ENCODE measurements around the gene FUT6.
"Not testable (repeated sequence)": the region's sequence is repeated elsewhere in the genome, so short reads cannot be mapped to it uniquely, and the experiment has no call there.

The FUT6 gene, protein sequence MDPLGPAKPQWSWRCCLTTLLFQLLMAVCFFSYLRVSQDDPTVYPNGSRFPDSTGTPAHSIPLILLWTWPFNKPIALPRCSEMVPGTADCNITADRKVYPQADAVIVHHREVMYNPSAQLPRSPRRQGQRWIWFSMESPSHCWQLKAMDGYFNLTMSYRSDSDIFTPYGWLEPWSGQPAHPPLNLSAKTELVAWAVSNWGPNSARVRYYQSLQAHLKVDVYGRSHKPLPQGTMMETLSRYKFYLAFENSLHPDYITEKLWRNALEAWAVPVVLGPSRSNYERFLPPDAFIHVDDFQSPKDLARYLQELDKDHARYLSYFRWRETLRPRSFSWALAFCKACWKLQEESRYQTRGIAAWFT

GRCh38 chr19:5839065-5840017, at the start of gene FUT6:
Gene FUT6, minus strand, starts transcription at chr19:5839702. Its CDS starts 7,135 bp downstream, at chr19:5832567.
- no peak for DNase-seq (ENCODE audit: low read depth, low spot score)
- TF ChIP-seq, protein P1, sequence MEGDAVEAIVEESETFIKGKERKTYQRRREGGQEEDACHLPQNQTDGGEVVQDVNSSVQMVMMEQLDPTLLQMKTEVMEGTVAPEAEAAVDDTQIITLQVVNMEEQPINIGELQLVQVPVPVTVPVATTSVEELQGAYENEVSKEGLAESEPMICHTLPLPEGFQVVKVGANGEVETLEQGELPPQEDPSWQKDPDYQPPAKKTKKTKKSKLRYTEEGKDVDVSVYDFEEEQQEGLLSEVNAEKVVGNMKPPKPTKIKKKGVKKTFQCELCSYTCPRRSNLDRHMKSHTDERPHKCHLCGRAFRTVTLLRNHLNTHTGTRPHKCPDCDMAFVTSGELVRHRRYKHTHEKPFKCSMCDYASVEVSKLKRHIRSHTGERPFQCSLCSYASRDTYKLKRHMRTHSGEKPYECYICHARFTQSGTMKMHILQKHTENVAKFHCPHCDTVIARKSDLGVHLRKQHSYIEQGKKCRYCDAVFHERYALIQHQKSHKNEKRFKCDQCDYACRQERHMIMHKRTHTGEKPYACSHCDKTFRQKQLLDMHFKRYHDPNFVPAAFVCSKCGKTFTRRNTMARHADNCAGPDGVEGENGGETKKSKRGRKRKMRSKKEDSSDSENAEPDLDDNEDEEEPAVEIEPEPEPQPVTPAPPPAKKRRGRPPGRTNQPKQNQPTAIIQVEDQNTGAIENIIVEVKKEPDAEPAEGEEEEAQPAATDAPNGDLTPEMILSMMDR (IDR thresholded peaks at IDR 0.05; ENCODE audit: insufficient read depth, low read length, missing control alignments) = no peak
- CTCF ChIA-PET = no interaction called here
- H3K4me3 ChIP-seq (ENCODE audit: low read depth, low read length) = no peak within 1 kb of the TSS
- POLR2A ChIA-PET = interaction anchor here (1.0 kb wide), 1 partner anchor 12 kb away, joined by 4 read pairs; no protein-coding TSS in a partner anchor

DNA sequence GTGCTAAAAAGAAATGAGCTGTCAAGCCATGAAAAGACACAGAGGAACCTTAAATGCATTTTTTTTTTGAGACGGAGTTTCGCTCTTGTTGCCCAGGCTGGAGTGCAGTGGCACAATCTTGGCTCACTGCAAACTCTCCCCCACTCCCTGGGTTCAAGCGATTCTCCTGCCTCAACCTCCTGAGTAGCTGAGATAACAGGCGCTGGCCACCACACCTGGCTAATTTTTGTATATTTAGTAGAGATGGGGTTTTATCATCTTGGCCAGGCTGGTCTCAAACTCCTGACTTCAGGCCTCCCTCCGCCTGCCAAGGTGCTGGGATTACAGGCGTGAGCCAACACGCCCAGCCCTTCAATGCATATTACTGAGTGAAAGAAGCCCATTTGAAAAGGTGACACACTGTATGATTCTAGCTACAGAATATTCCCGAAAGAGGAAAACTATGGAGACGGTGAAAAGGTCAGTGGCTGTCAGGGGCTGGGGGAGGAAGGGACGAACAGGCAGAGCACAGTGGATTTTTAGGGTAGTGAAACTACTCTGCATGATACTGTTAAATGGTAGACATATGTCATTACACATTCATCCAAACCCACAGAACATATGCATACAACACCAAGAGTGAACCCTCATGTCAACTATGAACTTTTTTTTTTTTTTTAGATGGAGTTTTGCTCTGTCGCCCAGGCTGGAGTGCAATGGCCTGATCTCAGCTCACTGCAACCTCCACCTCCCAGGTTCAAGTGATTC, 44.7 kb upstream of the FUT6 start:
- not testable (repeated sequence) for DNase-seq (ENCODE audit: low read depth, low spot score); H3K4me3 ChIP-seq (ENCODE audit: low read depth, low read length)
- ChIA-PET CTCF (interaction anchor here (1.9 to 7.5 kb wide), 2 partner anchors 9 to 80 kb away, joined by 7 to 38 read pairs; partner anchors contain the start of gene NRTN), POLR2A (interaction anchor here (0.6 kb wide), 1 partner anchor 102 kb away, joined by 3 read pairs; no protein-coding TSS in a partner anchor)

DNA sequence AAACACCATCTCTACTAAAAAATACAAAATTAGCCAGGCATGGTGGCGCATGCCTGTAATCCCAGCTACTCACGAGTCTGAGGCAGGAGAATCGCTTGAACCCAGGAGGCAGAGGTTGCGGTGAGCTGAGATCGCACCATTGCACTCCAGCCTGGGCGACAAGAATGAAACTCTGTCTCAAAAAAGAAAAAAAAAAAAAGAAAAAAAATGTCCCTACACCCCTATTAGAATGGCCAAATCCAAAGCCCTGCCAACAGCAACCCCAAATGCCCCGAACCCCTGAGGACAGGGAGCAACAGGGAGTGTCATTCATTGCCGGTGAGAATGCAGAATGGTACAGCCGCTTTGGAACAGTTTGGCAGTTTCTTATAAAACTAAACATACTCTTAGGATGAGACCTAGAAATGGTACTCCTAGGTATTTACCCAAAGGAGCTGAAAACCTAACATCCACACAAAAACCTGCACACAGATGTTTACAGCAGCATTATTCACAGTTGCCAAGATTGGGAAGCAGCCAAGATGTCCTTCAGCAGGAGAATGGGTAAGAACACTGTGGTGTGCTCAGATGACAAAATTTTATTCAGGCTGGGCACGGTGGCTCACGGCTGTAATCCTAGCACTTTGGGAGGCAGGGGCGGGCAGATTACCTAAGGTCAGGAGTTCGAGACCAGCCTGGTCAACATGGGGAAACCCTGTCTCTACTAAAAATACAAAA, 43.8 kb upstream of the FUT6 start:
- not testable (repeated sequence) for DNase-seq (ENCODE audit: low read depth, low spot score); H3K4me3 ChIP-seq (ENCODE audit: low read depth, low read length)
- CTCF ChIA-PET = interaction anchor here (1.4 to 7.5 kb wide), 3 partner anchors 8 to 79 kb away, joined by 5 to 38 read pairs (median 7); partner anchors contain the start of gene NRTN
- POLR2A ChIA-PET = interaction anchor here (0.6 kb wide), 1 partner anchor 101 kb away, joined by 3 read pairs; no protein-coding TSS in a partner anchor

DNA sequence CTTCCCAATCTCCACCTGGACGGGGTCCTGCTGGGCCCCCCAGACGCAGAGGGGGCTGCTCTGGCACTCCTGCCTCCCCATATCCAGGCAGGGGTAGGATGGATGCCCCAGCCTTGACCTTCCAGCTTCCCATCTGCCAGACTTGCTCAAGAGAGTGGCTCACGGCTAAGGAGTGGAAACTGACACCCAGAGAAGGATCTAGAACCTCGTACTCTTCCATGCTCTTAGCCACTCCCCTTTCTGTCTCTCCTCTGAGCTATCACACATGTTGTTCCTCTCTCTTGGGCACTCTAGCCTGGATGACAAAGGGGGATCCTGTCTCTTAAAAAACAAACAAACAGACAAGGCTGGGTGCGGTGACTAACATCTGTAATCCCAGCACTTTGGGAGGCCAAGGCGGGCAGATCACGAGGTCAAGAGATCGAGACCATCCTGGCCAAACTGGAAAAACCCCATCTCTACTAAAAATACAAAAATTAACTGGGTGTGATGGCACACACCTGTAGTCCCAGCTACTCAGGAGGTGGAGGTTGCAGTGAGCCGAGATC, 43.0 kb upstream of the FUT6 start:
- CTCF ChIA-PET = interaction anchor here (1.3 to 7.5 kb wide), 4 partner anchors 9 to 78 kb away, joined by 3 to 38 read pairs (median 6); partner anchors contain the start of gene NRTN
- no peak for DNase-seq (ENCODE audit: low read depth, low spot score)
- TF ChIP-seq, protein P1 (IDR thresholded peaks at IDR 0.05; ENCODE audit: insufficient read depth, low read length, missing control alignments) = no peak
- no peak overlapping the region for H3K4me3 ChIP-seq (ENCODE audit: low read depth, low read length)
- POLR2A ChIA-PET = no interaction called here

GRCh38 chr19:5881543-5882299, 42.2 kb upstream of the FUT6 start:
- DNase-seq (ENCODE audit: low read depth, low spot score) = no peak
- ChIA-PET CTCF (interaction anchor here (1.3 to 7.5 kb wide), 3 partner anchors 10 to 78 kb away, joined by 3 to 38 read pairs (median 5); partner anchors contain the start of gene NRTN), POLR2A (no interaction called here)
- H3K4me3 ChIP-seq (ENCODE audit: low read depth, low read length) = no peak overlapping the region
- TF ChIP-seq, protein P1 (IDR thresholded peaks at IDR 0.05; ENCODE audit: insufficient read depth, low read length, missing control alignments) = no peak

GRCh38 chr19:5880604-5881078, 41.1 kb upstream of the FUT6 start:
- DNase-seq (ENCODE audit: low read depth, low spot score) = peak; percentile 54
- ChIA-PET POLR2A (no interaction called here), CTCF (interaction anchor here (2.1 to 3.0 kb wide), 2 partner anchors 74 to 77 kb away, joined by 5 to 13 read pairs; no protein-coding TSS in a partner anchor)
- TF ChIP-seq, protein P1 (IDR thresholded peaks at IDR 0.05; ENCODE audit: insufficient read depth, low read length, missing control alignments) = no peak
- H3K4me3 ChIP-seq (ENCODE audit: low read depth, low read length) = no peak overlapping the region

All from AG04449 (cell line).